ENCODE results near the gene GSTA1. TPM values are rescaled to one million over a fixed set of nuclear protein-coding genes. Genes with fewer than 3 reads are reported as not detected.
"Not testable (repeated sequence)": the region's sequence is repeated elsewhere in the genome, so short reads cannot be mapped to it uniquely, and the experiment has no call there.

Gene GSTA1
- total RNA-seq, 3 donors from 2014 or later (not counting 1 experiment from before 2014, with no cell fraction given) = not detected

- no peaks in the 10 kb centered on the region for H3K9me3 ChIP-seq (ENCODE audit: control insufficient read depth, insufficient read depth, low read length)
- peaks cover 24 to 25% of the 10 kb centered on the region in 2 donors for H3K27me3 Mint-ChIP-seq (ENCODE audit: low read depth in 2 of 2)
- no peaks in the 10 kb centered on the region for H3K4me1 ChIP-seq (ENCODE audit: control insufficient read depth, insufficient read depth, low read length)
- TF ChIP-seq CTCF (IDR thresholded peaks at IDR 0.05) = no peak
- no peak overlapping the region for H3K4me3 Mint-ChIP-seq
- H3K36me3 Mint-ChIP-seq = no peaks in the 10 kb centered on the region
- intact Hi-C loops (cut with micrococcal nuclease) = no loop called here
- DNase-seq (no peak), ATAC-seq (no peak)
- no peak overlapping the region for H3K27ac ChIP-seq (ENCODE audit: low read length)
- H3K9me3 Mint-ChIP-seq = no peaks in the 10 kb centered on the region
- H3K27me3 ChIP-seq (ENCODE audit: control insufficient read depth, insufficient read depth, low read length) = no peaks in the 10 kb centered on the region
- H3K27ac Mint-ChIP-seq = no peak overlapping the region
- no peaks in the 10 kb centered on the region for H3K36me3 ChIP-seq (ENCODE audit: control insufficient read depth, insufficient read depth, low read length)
- no peak overlapping the region for H3K4me3 ChIP-seq (ENCODE audit: low read length)
- H3K4me1 Mint-ChIP-seq = no peaks in the 10 kb centered on the region
Measured at GRCh38 chr6:52752310-52752709, 51.3 kb downstream of the GSTA1 start.

GRCh38 chr6:52749556-52750152, 54.0 kb downstream of the GSTA1 start:
- no peak for DNase-seq
- H3K27me3 Mint-ChIP-seq (ENCODE audit: low read depth in 2 of 2) = peaks cover 16 to 37% of the 10 kb centered on the region in 2 donors
- ATAC-seq = no peak
- no peaks in the 10 kb centered on the region for H3K4me1 ChIP-seq (ENCODE audit: control insufficient read depth, insufficient read depth, low read length)
- H3K27ac ChIP-seq (ENCODE audit: low read length) = no peak overlapping the region
- intact Hi-C loops (cut with micrococcal nuclease) = no loop called here
- no peak overlapping the region for H3K27ac Mint-ChIP-seq
- no peaks in the 10 kb centered on the region for H3K9me3 Mint-ChIP-seq
- no peak overlapping the region for H3K4me3 ChIP-seq (ENCODE audit: low read length)
- H3K36me3 Mint-ChIP-seq = no peaks in the 10 kb centered on the region
- no peaks in the 10 kb centered on the region for H3K27me3 ChIP-seq (ENCODE audit: control insufficient read depth, insufficient read depth, low read length)
- H3K9me3 ChIP-seq (ENCODE audit: control insufficient read depth, insufficient read depth, low read length) = no peaks in the 10 kb centered on the region
- 88% methylated on average over 2 of the region's 2 CpGs for WGBS (ENCODE audit: insufficient coverage)
- no peaks in the 10 kb centered on the region for H3K36me3 ChIP-seq (ENCODE audit: control insufficient read depth, insufficient read depth, low read length)
- no peak overlapping the region for H3K4me3 Mint-ChIP-seq
- no peaks in the 10 kb centered on the region for H3K4me1 Mint-ChIP-seq
- TF ChIP-seq CTCF (IDR thresholded peaks at IDR 0.05) = no peak

GRCh38 chr6:52747301-52747700, 56.3 kb downstream of the GSTA1 start:
- H3K4me1 Mint-ChIP-seq; DNase-seq; H3K4me3 ChIP-seq (ENCODE audit: low read length); H3K27ac ChIP-seq (ENCODE audit: low read length); H3K9me3 Mint-ChIP-seq; H3K27me3 ChIP-seq (ENCODE audit: control insufficient read depth, insufficient read depth, low read length); H3K4me1 ChIP-seq (ENCODE audit: control insufficient read depth, insufficient read depth, low read length); intact Hi-C loops (cut with micrococcal nuclease); H3K36me3 Mint-ChIP-seq; H3K36me3 ChIP-seq (ENCODE audit: control insufficient read depth, insufficient read depth, low read length); H3K4me3 Mint-ChIP-seq; ATAC-seq; H3K9me3 ChIP-seq (ENCODE audit: control insufficient read depth, insufficient read depth, low read length); H3K27ac Mint-ChIP-seq: not testable (repeated sequence)
- peaks cover 26 to 44% of the 10 kb centered on the region in 2 donors for H3K27me3 Mint-ChIP-seq (ENCODE audit: low read depth in 2 of 2)
- WGBS (ENCODE audit: insufficient coverage) = 83% methylated on average over 3 of the region's 3 CpGs

- whole genome bisulfite sequencing (ENCODE audit: insufficient coverage) = 80% methylated on average over 4 of the region's 4 CpGs
- no peak for TF ChIP-seq CTCF (IDR thresholded peaks at IDR 0.05)
- intact Hi-C loops (cut with micrococcal nuclease) = no loop called here
- H3K9me3 Mint-ChIP-seq = no peaks in the 10 kb centered on the region
- Histone ChIP-seq H3K4me1 (ENCODE audit: control insufficient read depth, insufficient read depth, low read length) (no peaks in the 10 kb centered on the region), H3K27ac (ENCODE audit: low read length) (no peak overlapping the region), H3K4me3 (ENCODE audit: low read length) (no peak overlapping the region), H3K27me3 (ENCODE audit: control insufficient read depth, insufficient read depth, low read length) (no peaks in the 10 kb centered on the region), H3K9me3 (ENCODE audit: control insufficient read depth, insufficient read depth, low read length) (no peaks in the 10 kb centered on the region), H3K36me3 (ENCODE audit: control insufficient read depth, insufficient read depth, low read length) (no peaks in the 10 kb centered on the region)
- no peak for DNase-seq
- H3K4me3 Mint-ChIP-seq = no peak overlapping the region
- ATAC-seq = no peak
- H3K4me1 Mint-ChIP-seq = no peaks in the 10 kb centered on the region
- H3K36me3 Mint-ChIP-seq = no peaks in the 10 kb centered on the region
- H3K27ac Mint-ChIP-seq = no peak overlapping the region
- H3K27me3 Mint-ChIP-seq (ENCODE audit: low read depth in 2 of 2) = peaks cover 24 to 46% of the 10 kb centered on the region in 2 donors
Measured at GRCh38 chr6:52746213-52746612, 57.4 kb downstream of the GSTA1 start.
